Activated naive CD8-positive, alpha-beta T cell treated with anti-CD3 and anti-CD28 coated beads for 36 hours (primary cell): ENCODE data around the gene ZNF614. TPM values are rescaled to one million over a fixed set of nuclear protein-coding genes. Genes with fewer than 3 reads are reported as not detected.

Experiments
- DNase-seq: peaks from one replicate; pipeline ENCODE4 v3.0.0; 2021
- H3K27ac Mint-ChIP-seq: one replicate; pipeline ENCODE4 v1.8.0; 2022; ENCODE audit warnings: mild to moderate bottlenecking, moderate library complexity, mixed read lengths
- H3K27me3 Mint-ChIP-seq: one replicate; pipeline ENCODE4 v1.8.0; 2022; ENCODE audit warnings: mild to moderate bottlenecking, mixed read lengths
- H3K36me3 Mint-ChIP-seq: one replicate; pipeline ENCODE4 v1.8.0; 2021; ENCODE audit warnings: mild to moderate bottlenecking, mixed read lengths
- H3K4me1 Mint-ChIP-seq: one replicate; pipeline ENCODE4 v1.8.0; 2021; ENCODE audit warnings: mixed read lengths
- H3K4me3 Mint-ChIP-seq: one replicate; pipeline ENCODE4 v1.8.0; 2022; ENCODE audit warnings: mild to moderate bottlenecking, moderate library complexity, mixed read lengths
- H3K9me3 Mint-ChIP-seq: one replicate; pipeline ENCODE4 v1.8.0; 2022; ENCODE audit warnings: mixed read lengths
- total RNA-seq, 2 experiments: library from RNA; stranded (reverse); gene quantifications; one replicate each; pipeline ENCODE4 v1.2.3, GENCODE V29; 2021

ZNF614 gene
- total RNA-seq, 2 experiments from 2014 or later, result 15.4 to 17.4 TPM

DNA sequence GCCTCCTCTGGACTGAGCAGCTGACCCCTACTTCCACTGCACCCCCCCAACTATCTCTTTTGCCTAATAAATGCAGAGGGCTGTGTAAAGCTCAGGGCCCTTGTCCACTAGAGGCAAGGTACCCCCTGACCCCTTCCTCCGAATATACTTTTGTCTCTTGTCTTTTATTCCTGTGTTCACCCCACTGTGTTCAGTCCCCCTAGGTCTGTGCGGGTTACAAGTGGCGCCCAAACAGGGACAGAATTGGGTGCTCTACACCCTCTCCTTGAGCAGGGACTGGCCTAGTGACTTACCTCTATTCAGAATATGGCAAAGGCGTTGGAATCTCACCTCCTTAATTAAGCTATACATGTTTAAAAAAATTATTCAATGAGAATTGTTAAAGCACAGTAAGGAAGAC, 56.6 kb downstream of the ZNF614 start:
- DNase-seq, result peak; percentile 12

DNA sequence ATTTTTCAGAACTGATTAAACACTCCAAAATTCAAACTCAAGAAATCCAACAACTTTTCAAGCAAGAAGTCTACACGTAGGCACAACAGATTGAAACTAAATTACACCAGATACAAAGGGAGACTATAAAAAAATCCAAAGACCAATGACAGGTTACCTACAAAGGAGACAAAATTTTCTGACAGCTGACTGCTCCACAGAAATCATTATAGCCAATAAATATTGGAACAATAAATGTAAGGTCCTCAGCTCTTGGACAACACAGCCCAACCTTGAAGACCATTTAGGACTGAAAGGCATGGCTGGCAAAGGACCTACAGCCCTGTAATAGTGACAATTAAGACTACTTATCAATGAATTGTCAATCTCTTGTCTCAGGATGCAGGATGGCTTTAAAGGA, 57.5 kb downstream of the ZNF614 start:
- Mint-ChIP-seq H3K4me3 (no peak overlapping the region), H3K27ac (no peak overlapping the region), H3K36me3 (peaks cover 93% of the 10 kb centered on the region), H3K4me1 (no peaks in the 10 kb centered on the region), H3K9me3 (peaks cover 56% of the 10 kb centered on the region), H3K27me3 (no peaks in the 10 kb centered on the region)
- DNase-seq, result no peak

More for the DNA sequence above, 56.6 kb downstream of the ZNF614 start:
- Mint-ChIP-seq H3K9me3 (peaks cover 59% of the 10 kb centered on the region), H3K36me3 (peaks cover 91% of the 10 kb centered on the region), H3K4me1 (no peaks in the 10 kb centered on the region), H3K27ac (no peak overlapping the region), H3K27me3 (no peaks in the 10 kb centered on the region), H3K4me3 (no peak overlapping the region)

DNA sequence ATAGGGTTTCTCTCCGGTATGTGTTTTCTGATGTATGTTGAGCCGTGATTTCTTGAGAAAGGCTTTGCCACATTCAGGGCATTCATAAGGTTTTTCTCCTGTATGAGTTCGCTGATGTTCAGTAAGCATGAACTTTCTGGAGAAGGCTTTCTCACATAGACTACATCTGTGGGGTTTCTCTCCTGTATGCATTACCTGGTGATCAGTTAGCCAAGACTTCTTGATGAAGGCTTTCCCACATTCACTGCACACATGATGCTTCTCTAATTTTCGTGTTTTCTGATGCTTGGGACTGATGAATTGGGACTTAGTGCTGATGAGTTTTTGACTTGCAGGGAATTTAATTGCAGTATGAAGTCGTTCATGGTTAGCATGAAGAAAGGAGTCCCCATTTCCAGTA, 62.6 kb downstream of the ZNF614 start:
- no peak overlapping the region for H3K4me3 Mint-ChIP-seq
- H3K4me1 Mint-ChIP-seq, result no peaks in the 10 kb centered on the region
- no peak for DNase-seq
- no peak overlapping the region for H3K27ac Mint-ChIP-seq
- peaks cover 90% of the 10 kb centered on the region for H3K36me3 Mint-ChIP-seq
- H3K27me3 Mint-ChIP-seq, result no peaks in the 10 kb centered on the region
- peaks cover 56% of the 10 kb centered on the region for H3K9me3 Mint-ChIP-seq

Other genes with a start within 250 kb of the ZNF614 start
- not detected for gene FPR3, start 233.2 kb downstream of the ZNF614 start, total RNA-seq
- 1 to 10 TPM; 4.5 to 4.8 TPM for gene ZNF577, start 140.4 kb downstream of the ZNF614 start, total RNA-seq
- 10 to 100 TPM; 12.1 to 12.2 TPM for gene ZNF649, start 123.4 kb downstream of the ZNF614 start, total RNA-seq
- gene ZNF613, start 100.9 kb downstream of the ZNF614 start, total RNA-seq, result 1 to 10 TPM; 4.3 to 4.5 TPM
- gene ZNF350, start 41.5 kb downstream of the ZNF614 start, total RNA-seq, result 10 to 100 TPM; 11.3 to 11.4 TPM
- gene ZNF615, start 20.2 kb downstream of the ZNF614 start, total RNA-seq, result 1 to 10 TPM; 8.4 to 8.5 TPM
- gene ZNF432, start 20.5 kb upstream of the ZNF614 start, total RNA-seq, result 10 to 100 TPM; 13.7 to 14.9 TPM
- gene ZNF841, start 67.4 kb upstream of the ZNF614 start, total RNA-seq, result 10 to 100 TPM; 16.4 to 17.9 TPM
- 1 to 10 TPM; 9.0 to 9.5 TPM for gene ZNF616, start 111.6 kb upstream of the ZNF614 start, total RNA-seq
- 10 to 100 TPM; 10.0 to 12.0 TPM for gene ZNF836, start 143.2 kb upstream of the ZNF614 start, total RNA-seq
- gene PPP2R1A, start 161.7 kb upstream of the ZNF614 start, total RNA-seq, result 100 to 1,000 TPM; 222 to 244 TPM
- 10 to 100 TPM; 28.6 to 31.4 TPM for gene ZNF766, start 241.2 kb upstream of the ZNF614 start, total RNA-seq